HG03439 (cell line): Measurements from ENCODE around the gene ESRP2.

Experiments
- ATAC-seq: cut with Tn5 transposase; IDR thresholded peaks from one replicate; pipeline ENCODE4 v1.9.1; 2021; ENCODE audit warnings: mild to moderate bottlenecking, moderate library complexity; ENCODE audit not compliant: unreplicated experiment

ESRP2 gene

GRCh38 chr16:68242926-68243858 is 7.3 kb upstream of the ESRP2 start:
- ATAC-seq: no peak

GRCh38 chr16:68242085-68242484 is 6.2 kb upstream of the ESRP2 start:
- no peak for ATAC-seq

DNA sequence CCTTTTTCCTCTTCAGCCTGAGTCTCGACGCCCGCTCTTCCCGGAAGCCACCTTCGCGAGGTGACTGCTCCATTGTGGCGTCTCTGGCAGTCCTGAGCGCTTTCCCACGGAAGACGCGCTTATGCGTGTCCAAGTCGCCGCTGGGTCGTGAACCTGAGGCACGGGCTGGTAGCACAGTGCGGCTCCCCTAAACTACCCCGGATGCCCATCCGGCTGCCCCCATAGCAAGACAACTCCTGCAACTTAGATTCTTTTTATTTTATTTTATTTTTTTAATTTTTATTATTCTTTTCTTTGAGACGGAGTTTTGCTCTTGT is 2.1 kb upstream of the ESRP2 start:
- peak; percentile 4 for ATAC-seq

GRCh38 chr16:68237243-68238028 is 1.5 kb upstream of the ESRP2 start:
- peak; percentile 89 for ATAC-seq

- no peak for ATAC-seq
Observed at GRCh38 chr16:68236826-68237242, 907 bp upstream of the ESRP2 start.

- ATAC-seq: no peak
Observed at GRCh38 chr16:68236137-68236825, 354 bp upstream of the ESRP2 start.

DNA sequence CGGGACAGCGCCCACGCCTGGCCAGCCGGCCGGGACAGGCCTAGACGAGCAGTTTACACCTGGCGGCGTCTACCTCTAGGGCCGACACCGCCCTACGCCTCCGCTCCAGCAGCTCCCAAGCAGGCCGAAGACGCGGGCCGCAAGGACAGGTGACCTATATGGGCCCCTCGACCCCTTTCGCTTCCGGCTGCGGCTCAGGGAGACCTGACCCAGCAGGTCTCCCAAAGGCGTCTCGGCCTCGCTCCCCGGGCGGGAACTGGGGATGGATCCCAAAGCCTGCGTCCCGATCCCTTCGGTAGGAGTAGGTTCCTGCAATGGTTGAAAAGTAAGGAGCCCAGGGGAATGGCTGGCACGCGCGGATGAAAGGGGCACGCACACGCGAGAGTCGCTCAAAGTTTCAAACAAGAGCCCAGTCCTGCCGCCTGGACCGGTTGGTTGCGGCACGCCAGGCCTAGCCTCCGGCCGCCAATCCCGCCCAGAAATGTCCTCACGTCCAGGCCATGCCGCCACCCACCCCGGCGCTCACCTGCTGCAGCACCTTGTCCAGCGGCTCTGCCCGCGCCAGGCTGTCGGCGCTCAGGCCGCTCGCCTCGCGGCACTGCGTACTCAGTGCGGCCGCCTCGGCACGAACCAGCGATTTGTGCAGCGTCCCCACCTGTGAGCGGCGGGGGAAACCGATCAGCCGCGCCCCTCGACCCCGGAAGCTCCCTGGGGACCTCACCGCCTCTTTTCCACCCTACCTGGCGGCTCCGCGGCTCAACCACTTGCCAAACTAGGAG is 630 bp downstream of the ESRP2 start:
- ATAC-seq: no peak

DNA sequence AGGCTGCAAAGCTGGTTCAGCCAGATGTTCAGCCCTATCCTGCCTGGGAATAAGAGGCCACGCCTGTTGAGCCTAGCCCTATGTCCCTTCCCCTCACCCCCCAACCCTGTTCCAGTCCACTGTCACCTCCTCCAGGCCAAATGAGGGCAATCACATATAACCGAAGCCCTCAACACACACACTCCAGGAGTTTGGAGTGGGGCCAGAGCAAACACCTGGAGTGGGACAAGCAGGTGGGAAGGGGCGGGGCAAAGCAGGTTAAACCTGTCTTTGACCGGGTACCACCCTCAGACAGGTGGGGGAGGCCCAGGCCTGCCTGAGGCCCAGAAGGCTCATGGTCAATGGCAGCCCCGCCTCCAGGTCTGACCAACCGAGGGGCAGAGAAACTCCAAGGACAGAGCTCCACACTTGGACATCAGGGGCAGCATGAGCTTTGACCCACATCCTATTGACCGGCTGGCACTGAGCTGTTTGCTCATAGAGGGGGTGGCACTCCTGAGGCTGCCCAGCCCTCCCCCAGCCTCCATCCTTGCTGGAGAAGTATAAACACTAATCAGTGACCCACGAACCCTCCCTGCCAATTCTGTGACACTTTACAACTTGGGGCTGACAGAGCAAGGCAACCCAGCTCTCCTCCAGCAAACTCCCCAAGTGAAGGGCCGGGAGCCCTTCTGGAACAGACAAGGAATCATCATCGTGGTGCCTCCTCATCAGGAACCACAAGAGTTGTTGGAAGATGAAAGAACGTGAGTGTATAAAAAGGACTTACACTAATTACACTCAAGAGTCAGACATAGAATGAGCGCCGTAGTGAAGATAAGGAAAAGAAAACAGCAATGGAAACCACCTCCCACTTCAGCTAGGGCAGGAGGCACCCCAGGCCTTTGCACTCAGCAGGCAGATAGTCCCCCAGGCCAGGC is 1.5 kb downstream of the ESRP2 start:
- ATAC-seq: no peak

GRCh38 chr16:68233835-68234187 is 2.1 kb downstream of the ESRP2 start:
- ATAC-seq: no peak

DNA sequence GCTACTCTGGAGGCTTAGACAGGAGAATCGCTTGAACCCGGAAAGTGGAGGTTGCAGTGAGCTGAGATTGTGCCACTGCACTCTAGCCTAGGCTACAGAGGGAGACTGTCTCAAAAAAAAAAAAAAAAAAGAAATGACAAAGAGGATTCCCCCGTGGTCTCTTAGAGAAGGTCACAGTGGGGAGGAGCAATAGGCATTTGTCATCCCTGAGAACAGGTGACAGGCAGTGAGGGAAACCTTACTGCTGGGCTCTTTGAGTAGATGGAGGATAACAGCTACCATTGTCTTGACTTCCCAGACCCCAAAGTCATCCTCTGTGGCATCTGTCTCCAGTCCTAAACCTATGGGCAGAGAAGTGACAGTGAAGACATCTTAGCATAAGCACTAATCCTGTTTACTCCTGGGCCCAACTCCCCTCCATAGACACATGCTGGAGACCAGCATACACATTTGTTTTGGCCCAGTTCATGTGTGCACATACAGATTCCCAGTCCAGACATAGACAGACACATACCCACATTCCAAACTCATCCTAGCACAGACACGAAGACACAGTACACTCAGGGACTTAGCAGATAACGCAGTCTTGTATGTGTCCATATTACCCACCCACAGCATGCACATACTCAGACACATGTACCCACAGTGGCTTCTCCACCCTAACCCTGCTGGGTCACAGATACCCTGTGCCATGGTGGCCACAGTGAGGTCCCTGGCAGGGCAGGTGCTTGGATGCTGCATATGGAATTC is 2.7 kb downstream of the ESRP2 start:
- no peak for ATAC-seq

- ATAC-seq: no peak
Observed at GRCh38 chr16:68232335-68232734, 3.6 kb downstream of the ESRP2 start.

- ATAC-seq: no peak
Observed at GRCh38 chr16:68231384-68232136, 4.4 kb downstream of the ESRP2 start.

DNA sequence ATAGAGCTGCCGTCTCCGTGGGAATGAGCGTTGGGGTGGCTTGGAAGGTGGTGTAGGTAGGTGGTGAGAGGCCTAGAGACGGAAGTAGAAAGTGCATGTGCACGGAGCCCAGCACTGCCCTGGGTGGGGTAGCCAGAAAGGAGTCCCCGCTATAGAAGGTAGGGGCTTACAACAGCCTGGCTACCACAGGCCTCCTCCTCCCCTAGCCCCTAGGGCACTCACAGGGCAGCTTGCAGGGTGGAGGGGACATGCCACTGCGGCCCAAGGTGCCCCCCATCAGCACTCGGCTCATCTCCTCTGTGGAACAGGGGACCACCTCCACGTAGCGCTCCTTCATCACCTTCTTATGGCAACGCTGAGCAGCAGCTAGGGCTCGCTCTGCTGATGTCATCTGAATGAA is 5.0 kb downstream of the ESRP2 start:
- no peak for ATAC-seq

DNA sequence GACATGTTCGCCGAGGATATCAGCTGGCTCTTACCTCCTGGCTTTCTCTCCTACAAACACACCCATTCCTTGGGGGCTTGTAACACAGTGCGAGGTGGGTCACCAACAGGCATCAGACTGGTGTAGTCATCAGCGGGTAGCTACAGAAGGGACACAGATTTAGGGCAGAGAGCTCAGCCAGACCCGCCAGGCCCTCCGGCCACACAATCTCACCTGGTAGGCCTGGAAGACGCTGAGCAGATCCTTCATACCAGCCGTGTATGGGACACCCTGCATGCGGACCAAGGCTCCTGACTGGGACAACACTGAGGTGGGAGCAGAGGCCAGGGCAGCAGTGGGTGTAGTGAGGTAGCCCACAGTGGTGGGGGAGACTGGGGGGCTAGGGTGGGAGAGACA is 5.8 kb downstream of the ESRP2 start:
- no peak for ATAC-seq

- ATAC-seq: no peak
Observed at GRCh38 chr16:68229431-68230175, 6.3 kb downstream of the ESRP2 start.

GRCh38 chr16:68228652-68229051 is 7.3 kb downstream of the ESRP2 start:
- no peak for ATAC-seq

GRCh38 chr16:68227850-68228553 is 7.9 kb downstream of the ESRP2 start:
- no peak for ATAC-seq
